ENCODE results near the gene FCHSD1. TPM values are rescaled to one million over a fixed set of nuclear protein-coding genes. Genes with fewer than 3 reads are reported as not detected.

FCHSD1 gene
- total and polyA plus RNA-seq, 10 of the 15 experiments (the other 5 are each of a cell fraction or from before 2014, with no cell fraction given) = 0.97 to 22.8 (median 10.7) TPM

DNA sequence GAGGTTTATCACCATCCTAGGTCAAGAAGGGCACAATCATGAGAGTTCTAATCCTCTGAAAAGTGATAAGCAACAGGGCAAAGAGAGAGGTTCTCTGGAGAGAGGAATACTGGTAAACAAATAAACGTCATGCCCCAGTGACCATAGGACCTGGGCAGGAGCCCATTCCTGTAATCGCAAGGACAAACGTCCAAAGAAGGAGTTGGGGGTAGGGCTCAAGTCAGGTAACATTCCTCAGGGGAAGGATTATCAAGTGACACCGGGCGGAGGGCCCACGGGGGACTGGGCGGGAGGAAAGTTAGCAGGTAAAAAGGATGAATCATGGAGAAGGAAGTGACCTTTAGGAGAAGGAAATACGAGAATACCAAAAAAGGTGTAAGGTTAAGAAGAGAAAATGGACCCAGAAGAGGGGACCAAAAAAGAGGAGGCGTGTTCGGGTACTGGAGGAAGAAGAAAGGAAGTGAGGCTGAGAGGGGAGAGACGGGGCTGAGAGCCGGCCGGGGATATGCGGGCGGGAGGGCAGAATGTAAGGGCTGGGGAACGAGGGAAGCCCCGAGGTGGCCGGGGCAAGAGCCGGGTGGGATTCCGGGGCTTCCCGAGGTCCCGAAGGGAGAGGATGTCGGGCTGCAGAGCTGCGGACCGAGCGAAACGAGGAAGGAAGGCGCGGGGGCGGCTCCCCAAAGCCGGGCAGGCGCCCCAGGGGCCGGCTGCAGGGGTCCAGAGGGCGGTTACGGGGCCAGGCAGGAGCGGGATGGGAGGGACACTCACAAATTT is 33.0 kb downstream of the FCHSD1 start:
- peak overlapping the region; percentile 87 for H3K9ac ChIP-seq (ENCODE audit: control insufficient read depth, insufficient read depth, low read length)
- peak overlapping the region; percentile 60 for H2AFZ ChIP-seq (ENCODE audit: control insufficient read depth, low read depth, low read length)
- H3K27ac ChIP-seq (ENCODE audit: control insufficient read depth, insufficient read depth) = peak overlapping the region; percentile 84
- in situ Hi-C loops (cut with MboI) (loop anchor here (25.0 kb wide), 2 partner anchors 1206 to 1581 kb away; partner anchors contain the start of genes ANKHD1 and NRG2), intact Hi-C loops (cut with micrococcal nuclease; ENCODE audit: unreplicated experiment) (loop anchor here (2.0 to 10.0 kb wide), 2 partner anchors 17 to 903 kb away; no protein-coding TSS in a partner anchor)
- H3K36me3 ChIP-seq (ENCODE audit: control insufficient read depth in 2 of 2, insufficient read depth in 2 of 2, low read length in 1 of 2) = peaks cover 5 to 18% of the 10 kb centered on the region in 2 experiments
- H3K9me3 ChIP-seq (replicated peaks; ENCODE audit: control insufficient read depth, insufficient read depth, low read length) = no peaks in the 10 kb centered on the region
- no peak for FAIRE-seq
- peaks cover 10% of the 10 kb centered on the region for H3K4me1 ChIP-seq (ENCODE audit: control insufficient read depth, insufficient read depth, low read length)
- H3K4me2 ChIP-seq (ENCODE audit: control insufficient read depth, insufficient read depth) = peak overlapping the region; percentile 91
- CTCF ChIA-PET = interaction anchor here (0.7 to 15.5 kb wide), 23 partner anchors 13 to 351 kb away, joined by 3 to 517 read pairs (median 7); partner anchors contain the start of genes FCHSD1, HDAC3, PCDHGA10 and RELL2
- H3K79me2 ChIP-seq (ENCODE audit: control insufficient read depth, insufficient read depth, low read length) = peaks cover 49% of the 10 kb centered on the region
- RAD21 ChIA-PET (ENCODE audit: unreplicated experiment) = interaction anchor here (0.7 to 9.9 kb wide), 17 partner anchors 11 to 352 kb away, joined by 3 to 299 read pairs (median 10); partner anchors contain the start of genes FCHSD1, HDAC3 and RELL2
- peak overlapping the region; percentile 89 for H3K4me3 ChIP-seq
- BruUV-seq (replicated peaks) = no TSS peak
- H3K27me3 ChIP-seq (replicated peaks in 1 of 2; ENCODE audit: control insufficient read depth in 2 of 2, insufficient read depth in 2 of 2, low read length in 1 of 2) = no peaks in the 10 kb centered on the region
- no peak for DNase-seq (ENCODE audit: low read depth, low spot score)
- POLR2A ChIA-PET = interaction anchor here (1.0 to 13.9 kb wide), 13 partner anchors 10 to 351 kb away, joined by 3 to 215 read pairs (median 11); partner anchors contain the start of genes FCHSD1, HDAC3, RELL2 and RNF14
- peak; percentile 58 for ATAC-seq
- WGBS (ENCODE audit: insufficient coverage, insufficient replicate concordance, low lambda C conversion rate, missing lambda C conversion rate) = 1% methylated on average over 31 of the region's 36 CpGs
- no peaks in the 10 kb centered on the region for H4K20me1 ChIP-seq (ENCODE audit: control insufficient read depth, insufficient read depth)
- SMC1A ChIA-PET (ENCODE audit: uncharacterized antibody, unreplicated experiment) = interaction anchor here (1.2 to 14.0 kb wide), 14 partner anchors 13 to 306 kb away, joined by 3 to 245 read pairs (median 7); partner anchors contain the start of genes DELE1, FCHSD1, HDAC3 and PCDHGA10
- TF ChIP-seq MEF2A (IDR thresholded peaks at IDR 0.05; ENCODE audit: insufficient read depth, low read depth, low read length) (no peak), RB1 (IDR thresholded peaks at IDR 0.05; ENCODE audit: borderline replicate concordance) (no peak), BCL3 (IDR thresholded peaks at IDR 0.05; ENCODE audit: borderline replicate concordance, insufficient read depth, low read depth, low read length, poor library complexity, severe bottlenecking) (no peak), KDM1A (IDR thresholded peaks at IDR 0.05; ENCODE audit: borderline replicate concordance) (no peak), TARDBP (IDR thresholded peaks at IDR 0.05; ENCODE audit: borderline replicate concordance) (no peak), TBL1XR1 (IDR thresholded peaks at IDR 0.05; ENCODE audit: low read depth, low read length) (0 out of 2 replicates have a peak, but pooled peaks have one; percentile 5), CHD2 (IDR thresholded peaks at IDR 0.05; ENCODE audit: borderline replicate concordance, low read depth, low read length) (no peak), HDAC6 (IDR thresholded peaks at IDR 0.05; ENCODE audit: unreplicated experiment) (no peak), PRDM15 (CRISPR knock-in tag; IDR thresholded peaks at IDR 0.05) (no peak), ZZZ3 (IDR thresholded peaks at IDR 0.05; ENCODE audit: control insufficient read depth, insufficient read length, low read depth) (no peak), POLR2AphosphoS5 (IDR thresholded peaks at IDR 0.05; ENCODE audit: low read length) (no peak), STAT1 (conservative IDR thresholded peaks at IDR 0.05) (no peak), EED (IDR thresholded peaks at IDR 0.05; ENCODE audit: low read depth) (no peak), EP300 (IDR thresholded peaks at IDR 0.05; ENCODE audit: borderline replicate concordance in 1 of 2, control insufficient read depth in 1 of 2, low read depth in 2 of 2, low read length in 2 of 2) (no peak), SUZ12 (IDR thresholded peaks at IDR 0.05; ENCODE audit: unreplicated experiment) (no peak)
- TF ChIP-seq, protein P1, sequence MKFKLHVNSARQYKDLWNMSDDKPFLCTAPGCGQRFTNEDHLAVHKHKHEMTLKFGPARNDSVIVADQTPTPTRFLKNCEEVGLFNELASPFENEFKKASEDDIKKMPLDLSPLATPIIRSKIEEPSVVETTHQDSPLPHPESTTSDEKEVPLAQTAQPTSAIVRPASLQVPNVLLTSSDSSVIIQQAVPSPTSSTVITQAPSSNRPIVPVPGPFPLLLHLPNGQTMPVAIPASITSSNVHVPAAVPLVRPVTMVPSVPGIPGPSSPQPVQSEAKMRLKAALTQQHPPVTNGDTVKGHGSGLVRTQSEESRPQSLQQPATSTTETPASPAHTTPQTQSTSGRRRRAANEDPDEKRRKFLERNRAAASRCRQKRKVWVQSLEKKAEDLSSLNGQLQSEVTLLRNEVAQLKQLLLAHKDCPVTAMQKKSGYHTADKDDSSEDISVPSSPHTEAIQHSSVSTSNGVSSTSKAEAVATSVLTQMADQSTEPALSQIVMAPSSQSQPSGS (IDR thresholded peaks at IDR 0.05; ENCODE audit: low read length) = no peak
